NCI-H2107 treated with DMSO at 0.1 percent for 48 hours (cell line): Measurements from ENCODE around the gene TMEM45B.
"Not testable (repeated sequence)": the region's sequence is repeated elsewhere in the genome, so short reads cannot be mapped to it uniquely, and the experiment has no call there.

Experiments used
- DNase-seq: peaks from one replicate; lab custom pipeline; 2025; ENCODE audit not compliant: unreplicated experiment; lab: John Stamatoyannopoulos, UW

TMEM45B gene

GRCh38 chr11:129849447-129850130, 33.9 kb downstream of the TMEM45B start:
- DNase-seq = no peak

- DNase-seq = no peak
These were observed 36.6 kb downstream of the TMEM45B start for GRCh38 chr11:129852125-129852740.

GRCh38 chr11:129853518-129854231, 38.0 kb downstream of the TMEM45B start:
- peak; percentile 81 for DNase-seq

GRCh38 chr11:129854232-129854805, 38.7 kb downstream of the TMEM45B start:
- no peak for DNase-seq

GRCh38 chr11:129855086-129855485, 39.4 kb downstream of the TMEM45B start:
- DNase-seq = peak; percentile 51

GRCh38 chr11:129856036-129856435, 40.4 kb downstream of the TMEM45B start:
- DNase-seq = no peak

- no peak for DNase-seq
These were observed 46.3 kb downstream of the TMEM45B start for GRCh38 chr11:129861702-129862522.

GRCh38 chr11:129864811-129865210, 49.2 kb downstream of the TMEM45B start:
- no peak for DNase-seq

- DNase-seq = no peak
These were observed 50.1 kb downstream of the TMEM45B start for GRCh38 chr11:129865701-129866100.

GRCh38 chr11:129866311-129866710, 50.7 kb downstream of the TMEM45B start:
- no peak for DNase-seq

- not testable (repeated sequence) for DNase-seq
These were observed 53.0 kb downstream of the TMEM45B start for GRCh38 chr11:129868626-129869025.

GRCh38 chr11:129871914-129872313, 56.3 kb downstream of the TMEM45B start:
- no peak for DNase-seq

GRCh38 chr11:129880311-129880710, 64.7 kb downstream of the TMEM45B start:
- no peak for DNase-seq

GRCh38 chr11:129881570-129882170, 66.0 kb downstream of the TMEM45B start:
- peak; percentile 8 for DNase-seq

GRCh38 chr11:129884581-129884980, 68.9 kb downstream of the TMEM45B start:
- DNase-seq = no peak

- DNase-seq = no peak
These were observed 69.7 kb downstream of the TMEM45B start for GRCh38 chr11:129885381-129885780.

GRCh38 chr11:129888451-129888850, 72.8 kb downstream of the TMEM45B start:
- no peak for DNase-seq

GRCh38 chr11:129894278-129895125, 78.9 kb downstream of the TMEM45B start:
- DNase-seq = no peak
